SU-DHL-6 (cell line): Measurements from ENCODE around the gene EPB41L2.
"Not testable (repeated sequence)": the region's sequence is repeated elsewhere in the genome, so short reads cannot be mapped to it uniquely, and the experiment has no call there.

Experiments
- H2AFZ ChIP-seq: fragments of 200-600 bp; sonication (generic); 2 replicates; pipeline ENCODE4 v1.6.1; 2014; ENCODE audit warnings: low read depth, mild to moderate bottlenecking, moderate library complexity, mixed read lengths, antibody characterized with exemption, low read length; ENCODE audit not compliant: severe bottlenecking
- H3F3A ChIP-seq: fragments of 200-600 bp; shearing (Covaris generic); 2 replicates; pipeline ENCODE4 v1.6.0; 2016; ENCODE audit warnings: antibody characterized with exemption, mild to moderate bottlenecking; ENCODE audit not compliant: insufficient read depth
- H3K27ac ChIP-seq: fragments of 200-600 bp; sonication (generic); 2 replicates; pipeline ENCODE4 v1.5.1; 2016; ENCODE audit warnings: low read depth, mild to moderate bottlenecking, low read length, moderate library complexity, mixed read lengths
- H3K27me3 ChIP-seq: fragments of 200-600 bp; sonication (generic), shearing (Covaris generic); 2 replicates; pipeline ENCODE4 v1.6.0; 2014; ENCODE audit warnings: mild to moderate bottlenecking, low read length
- H3K36me3 ChIP-seq: fragments of 200-600 bp; sonication (generic); 2 replicates; pipeline ENCODE4 v1.6.1; 2014; ENCODE audit warnings: mild to moderate bottlenecking, low read length, mixed read lengths
- H3K4me2 ChIP-seq: fragments of 300-600, 200-600 bp; shearing (Covaris generic), sonication (generic); 2 replicates; pipeline ENCODE4 v1.6.0; 2014; ENCODE audit warnings: low read length, low read depth, mild to moderate bottlenecking; ENCODE audit not compliant: poor library complexity, severe bottlenecking
- H3K4me3 ChIP-seq: fragments of 200-600 bp; sonication (generic); 2 replicates; pipeline ENCODE4 v1.5.1; 2014; ENCODE audit warnings: antibody characterized with exemption, low read length, mild to moderate bottlenecking, mixed read lengths; ENCODE audit not compliant: insufficient read depth, poor library complexity, severe bottlenecking
- H3K79me2 ChIP-seq: fragments of 200-600 bp; sonication (generic); 2 replicates; pipeline ENCODE4 v1.6.1; 2014; ENCODE audit warnings: mild to moderate bottlenecking, low read length, moderate library complexity; ENCODE audit not compliant: insufficient read depth
- H3K9ac ChIP-seq: fragments of 200-600 bp; sonication (generic); 2 replicates; pipeline ENCODE4 v1.7.0; 2014; ENCODE audit warnings: mild to moderate bottlenecking, low read length
- H3K9me2 ChIP-seq: fragments of 200-600 bp; sonication (generic); replicated peaks from 2 replicates; pipeline ENCODE4 v1.6.1; 2014; ENCODE audit warnings: low read length; ENCODE audit not compliant: insufficient read depth
- H3K9me3 ChIP-seq: fragments of 200-600 bp; sonication (generic); 2 replicates; pipeline ENCODE4 v1.6.1; 2014; ENCODE audit warnings: low read length, mixed read lengths; ENCODE audit not compliant: insufficient read depth
- H4K20me1 ChIP-seq: fragments of 200-600 bp; sonication (generic); 2 replicates; pipeline ENCODE4 v1.6.1; 2014; ENCODE audit warnings: low read depth, mild to moderate bottlenecking, antibody characterized with exemption, low read length, moderate library complexity, mixed read lengths
- CTCF ChIP-seq: fragments of 200-600 bp; sonication (generic); IDR thresholded peaks from one replicate; pipeline ENCODE4 v1.5.1; 2017; ENCODE audit warnings: antibody characterized with exemption, mild to moderate bottlenecking, low read length, moderate library complexity; ENCODE audit not compliant: insufficient read depth, poor library complexity, severe bottlenecking
- EZH2phosphoT487 ChIP-seq: fragments of 200-600 bp; sonication (generic), shearing (Covaris generic); conservative IDR thresholded peaks from 2 replicates; pipeline ENCODE4 v1.6.1; 2018; ENCODE audit warnings: mild to moderate bottlenecking, antibody characterized with exemption, low read length, moderate library complexity, mixed read lengths

The EPB41L2 gene

GRCh38 chr6:131013495-131013894 is 49.5 kb downstream of the EPB41L2 start:
- no peak overlapping the region for H2AFZ ChIP-seq
- no peak overlapping the region for H3K4me3 ChIP-seq
- no peaks in the 10 kb centered on the region for H3K36me3 ChIP-seq
- H3K4me2 ChIP-seq = no peak overlapping the region
- H3K9ac ChIP-seq = no peak overlapping the region
- H3K79me2 ChIP-seq = no peaks in the 10 kb centered on the region
- no peaks in the 10 kb centered on the region for H3K9me3 ChIP-seq
- no peaks in the 10 kb centered on the region for H4K20me1 ChIP-seq
- no peaks in the 10 kb centered on the region for H3K27me3 ChIP-seq
- no peaks in the 10 kb centered on the region for H3F3A ChIP-seq
- H3K9me2 ChIP-seq = no peaks in the 10 kb centered on the region
- TF ChIP-seq CTCF (no peak), EZH2phosphoT487 (no peak)
- H3K27ac ChIP-seq = no peak overlapping the region

- H3K4me3 ChIP-seq = no peak overlapping the region
- no peak overlapping the region for H3K4me2 ChIP-seq
- H4K20me1 ChIP-seq = no peaks in the 10 kb centered on the region
- H3K27me3 ChIP-seq = no peaks in the 10 kb centered on the region
- no peak overlapping the region for H2AFZ ChIP-seq
- no peak overlapping the region for H3K9ac ChIP-seq
- H3K9me3 ChIP-seq = no peaks in the 10 kb centered on the region; the same call in 1 of the 2 replicates
- TF ChIP-seq EZH2phosphoT487 = no peak
- TF ChIP-seq CTCF = no peak
- H3K79me2 ChIP-seq = no peaks in the 10 kb centered on the region
- H3K36me3 ChIP-seq = no peaks in the 10 kb centered on the region
- no peaks in the 10 kb centered on the region for H3F3A ChIP-seq
- H3K9me2 ChIP-seq = no peaks in the 10 kb centered on the region
- no peak overlapping the region for H3K27ac ChIP-seq
Measured at GRCh38 chr6:131009790-131010189, 53.3 kb downstream of the EPB41L2 start.

GRCh38 chr6:131008965-131009364 is 54.1 kb downstream of the EPB41L2 start:
- H3F3A ChIP-seq, H3K9me3 ChIP-seq, H3K79me2 ChIP-seq, H2AFZ ChIP-seq, H4K20me1 ChIP-seq, H3K9me2 ChIP-seq, H3K9ac ChIP-seq, H3K4me2 ChIP-seq, H3K27ac ChIP-seq, H3K27me3 ChIP-seq, H3K36me3 ChIP-seq, H3K4me3 ChIP-seq: not testable (repeated sequence)

GRCh38 chr6:131007964-131008363 is 55.1 kb downstream of the EPB41L2 start:
- H3K9me3 ChIP-seq, H3K79me2 ChIP-seq, H3F3A ChIP-seq, H4K20me1 ChIP-seq, H3K9ac ChIP-seq, H3K9me2 ChIP-seq, H3K4me2 ChIP-seq, H3K36me3 ChIP-seq, H3K27me3 ChIP-seq, H3K27ac ChIP-seq, H2AFZ ChIP-seq, H3K4me3 ChIP-seq: not testable (repeated sequence)
